CD4-positive, alpha-beta T cell treated with Interleukin-17A for 4 hours (primary cell): ENCODE results near the gene PRSS1.
A peak's percentile ranks its signal among the peaks of the same experiment; 100 is the strongest.
"Not testable (repeated sequence)": the region's sequence is repeated elsewhere in the genome, so short reads cannot be mapped to it uniquely, and the experiment has no call there.

ENCODE experiments used
- DNase-seq: peaks from one replicate; pipeline ENCODE4 v3.0.0-alpha.2; 2020; ENCODE audit warnings: mixed read lengths

PRSS1 gene

GRCh38 chr7:142773937-142774744 is 24.9 kb downstream of the PRSS1 start:
- no peak for DNase-seq

GRCh38 chr7:142774826-142775225 is 25.6 kb downstream of the PRSS1 start:
- no peak for DNase-seq

DNA sequence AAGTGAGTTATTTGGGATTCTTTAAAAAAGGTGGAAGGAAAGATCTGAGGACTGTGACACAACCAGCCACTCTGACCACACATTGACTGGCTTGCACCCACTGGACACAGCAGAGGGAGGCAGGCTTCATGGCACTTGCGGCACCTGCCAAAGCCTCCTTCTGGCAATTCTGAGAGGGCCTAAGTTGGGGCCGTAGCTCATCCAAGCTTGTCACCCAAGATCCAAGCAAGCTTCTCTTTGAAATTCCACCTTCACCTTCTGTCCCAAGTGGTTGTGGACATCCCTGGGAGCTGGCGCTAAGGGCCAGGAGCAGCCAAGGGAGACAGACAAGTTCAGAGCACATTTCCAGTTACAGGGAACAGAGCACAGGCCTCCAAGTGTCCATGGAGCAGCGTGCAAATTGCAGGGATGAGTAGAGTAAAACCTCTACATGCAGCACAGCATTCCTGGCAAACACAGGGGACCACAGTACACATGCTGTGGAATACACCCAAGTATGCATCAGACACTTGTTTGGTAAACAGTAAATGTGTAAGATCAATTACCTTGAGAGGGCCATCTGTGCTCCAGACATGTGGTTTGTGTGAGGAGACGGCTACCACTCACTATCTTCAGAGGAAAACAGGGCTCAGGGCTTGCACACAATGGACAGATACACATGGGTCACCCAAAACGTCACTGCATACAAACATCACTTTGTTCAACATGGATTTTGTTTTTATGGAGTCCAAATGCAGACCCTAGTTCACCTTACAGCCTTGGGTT is 26.3 kb downstream of the PRSS1 start:
- not testable (repeated sequence) for DNase-seq

- no peak for DNase-seq
Observed at GRCh38 chr7:142776206-142776844, 27.1 kb downstream of the PRSS1 start.

GRCh38 chr7:142776845-142777225 is 27.6 kb downstream of the PRSS1 start:
- not testable (repeated sequence) for DNase-seq

GRCh38 chr7:142777318-142777717 is 28.0 kb downstream of the PRSS1 start:
- DNase-seq = no peak

DNA sequence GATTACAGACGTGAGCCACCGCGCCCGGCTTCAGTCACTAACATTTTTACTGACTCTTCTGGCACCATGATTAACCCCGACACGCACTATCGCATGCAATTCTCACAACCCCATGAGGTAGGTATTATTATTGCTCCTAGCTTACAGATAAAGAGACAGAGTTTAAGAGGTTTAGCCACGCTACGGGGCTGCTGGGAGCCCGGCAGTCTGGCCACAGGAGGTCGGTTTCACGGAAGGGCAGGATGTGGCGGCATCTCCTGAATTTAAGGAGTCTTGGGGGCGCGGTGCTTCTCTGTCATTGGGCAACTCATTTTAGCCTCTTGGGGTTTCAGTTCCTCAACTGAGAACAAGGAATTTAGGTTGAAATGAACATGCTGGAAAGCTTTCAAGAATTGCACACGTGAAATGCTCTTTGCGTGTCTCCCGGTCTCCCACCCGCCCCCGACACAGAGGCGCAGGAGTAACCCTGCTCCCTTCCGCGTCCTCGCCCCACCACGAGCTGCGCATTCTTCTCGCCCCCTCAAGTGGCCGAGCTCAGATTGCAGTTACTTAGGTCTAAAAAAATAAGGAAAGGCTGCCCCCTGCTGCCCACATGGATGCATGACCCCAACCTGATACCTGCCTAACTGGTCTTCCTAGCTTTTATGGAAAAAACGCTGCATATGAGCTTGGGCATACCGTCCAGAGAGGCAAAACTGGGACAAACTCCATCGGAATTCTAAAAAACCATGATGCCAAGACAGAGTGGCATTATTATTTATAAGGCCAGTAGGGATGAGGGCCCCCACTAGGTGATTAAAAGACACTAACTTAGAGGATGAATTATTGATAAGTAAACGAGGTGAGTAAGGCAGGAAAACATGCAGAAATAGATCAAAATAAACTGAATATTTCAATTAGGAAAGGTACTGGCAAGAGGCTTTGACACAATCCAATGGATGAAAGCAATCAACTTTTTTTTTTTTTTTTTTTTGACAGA is 33.9 kb downstream of the PRSS1 start:
- DNase-seq = peak; percentile 86

GRCh38 chr7:142784096-142784495 is 34.8 kb downstream of the PRSS1 start:
- no peak for DNase-seq

DNA sequence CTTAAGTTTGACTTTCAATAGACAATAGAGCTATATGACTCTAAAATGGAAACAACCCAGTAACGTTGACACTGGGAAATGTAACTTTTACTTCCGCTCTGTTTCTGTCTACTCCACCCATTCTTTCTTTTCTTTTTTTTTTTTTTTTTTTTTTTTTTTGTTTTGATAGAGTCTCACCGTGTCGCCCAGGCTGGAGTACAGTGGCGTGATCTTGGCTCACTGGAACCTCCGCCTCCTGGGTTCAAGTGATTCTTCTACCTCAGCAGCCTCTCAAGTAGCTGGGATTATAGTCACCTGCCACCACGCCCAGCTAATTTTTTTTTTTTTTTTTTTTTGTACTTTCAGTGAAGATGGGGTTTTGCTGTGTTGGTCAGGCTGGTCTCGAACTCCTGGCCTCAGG is 35.4 kb downstream of the PRSS1 start:
- peak; percentile 51 for DNase-seq

GRCh38 chr7:142785841-142786250 is 36.6 kb downstream of the PRSS1 start:
- peak; percentile 83 for DNase-seq

DNA sequence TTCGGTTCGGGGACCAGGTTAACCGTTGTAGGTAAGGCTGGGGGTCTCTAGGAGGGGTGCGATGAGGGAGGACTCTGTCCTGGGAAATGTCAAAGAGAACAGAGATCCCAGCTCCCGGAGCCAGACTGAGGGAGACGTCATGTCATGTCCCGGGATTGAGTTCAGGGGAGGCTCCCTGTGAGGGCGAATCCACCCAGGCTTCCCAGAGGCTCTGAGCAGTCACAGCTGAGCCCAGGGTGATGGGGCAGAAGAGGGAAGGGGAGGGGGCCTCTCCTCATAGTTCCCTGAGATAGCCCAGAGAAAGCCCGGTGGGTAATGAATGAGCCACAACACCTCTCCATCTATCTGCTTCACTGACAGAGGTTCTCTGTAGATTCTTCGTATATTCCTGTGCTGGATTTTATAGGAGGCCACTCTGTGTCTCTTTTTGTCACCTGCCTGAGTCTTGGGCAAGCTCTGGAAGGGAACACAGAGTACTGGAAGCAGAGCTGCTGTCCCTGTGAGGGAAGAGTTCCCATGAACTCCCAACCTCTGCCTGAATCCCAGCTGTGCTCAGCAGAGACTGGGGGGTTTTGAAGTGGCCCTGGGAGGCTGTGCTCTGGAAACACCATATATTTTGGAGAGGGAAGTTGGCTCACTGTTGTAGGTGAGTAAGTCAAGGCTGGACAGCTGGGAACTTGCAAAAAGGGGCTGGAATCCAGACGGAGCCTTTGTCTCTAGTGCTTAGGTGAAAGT is 37.9 kb downstream of the PRSS1 start:
- DNase-seq = peak; percentile 33

- peak; percentile 22 for DNase-seq
Observed at GRCh38 chr7:142787783-142788182, 38.5 kb downstream of the PRSS1 start.

- DNase-seq = peak; percentile 46
Observed at GRCh38 chr7:142788303-142789289, 39.3 kb downstream of the PRSS1 start.

- peak; percentile 58 for DNase-seq
Observed at GRCh38 chr7:142789441-142789840, 40.2 kb downstream of the PRSS1 start.

DNA sequence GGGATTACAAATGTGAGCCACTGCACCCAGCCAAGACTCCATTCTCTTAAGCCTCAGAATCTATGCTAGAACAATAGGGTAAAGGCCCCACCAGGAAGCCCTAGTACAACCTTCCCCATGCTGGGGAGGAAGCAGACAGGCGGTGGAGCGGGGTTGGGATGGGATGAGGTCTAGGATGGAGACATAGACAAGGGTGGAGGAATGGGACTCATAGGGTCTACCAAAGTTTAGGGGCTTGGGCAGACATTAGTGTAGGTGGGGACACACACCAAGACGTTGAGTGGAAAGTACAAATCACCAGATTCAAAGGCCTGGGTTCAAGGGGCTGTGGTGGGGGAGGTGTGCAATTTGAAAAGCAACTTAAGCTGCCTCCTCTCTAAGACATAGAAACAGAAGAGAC is 40.8 kb downstream of the PRSS1 start:
- DNase-seq = peak; percentile 56

DNA sequence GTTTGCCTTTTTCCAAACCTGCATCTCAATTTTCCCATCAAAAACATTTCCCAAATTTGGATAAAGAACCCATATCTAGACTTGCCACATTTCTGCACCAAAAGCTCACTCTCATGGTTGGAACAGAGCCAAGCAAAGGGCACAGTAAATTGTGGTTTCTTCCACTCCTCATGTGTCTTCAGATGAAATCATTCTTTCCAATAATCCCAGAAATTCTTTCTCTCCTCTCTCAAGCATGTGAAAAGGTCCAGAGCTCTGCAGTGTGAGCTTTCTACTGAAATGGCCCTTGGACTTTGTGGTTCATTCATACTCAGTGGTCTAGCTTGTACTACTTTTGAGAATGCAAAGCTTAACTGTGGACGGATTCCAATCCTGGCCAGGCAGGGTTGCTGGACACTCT is 41.3 kb downstream of the PRSS1 start:
- peak; percentile 42 for DNase-seq

- peak; percentile 34 for DNase-seq
Observed at GRCh38 chr7:142791502-142791901, 42.2 kb downstream of the PRSS1 start.

DNA sequence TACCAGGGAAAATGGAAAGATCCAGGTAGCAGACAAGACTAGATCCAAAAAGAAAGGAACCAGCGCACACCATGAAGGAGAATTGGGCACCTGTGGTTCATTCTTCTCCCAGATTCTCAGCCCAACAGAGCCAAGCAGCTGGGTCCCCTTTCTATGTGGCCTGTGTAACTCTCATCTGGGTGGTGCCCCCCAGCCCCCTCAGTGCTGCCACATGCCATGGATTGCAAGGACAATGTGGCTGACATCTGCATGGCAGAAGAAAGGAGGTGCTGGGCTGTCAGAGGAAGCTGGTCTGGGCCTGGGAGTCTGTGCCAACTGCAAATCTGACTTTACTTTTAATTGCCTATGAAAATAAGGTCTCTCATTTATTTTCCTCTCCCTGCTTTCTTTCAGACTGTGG is 42.9 kb downstream of the PRSS1 start:
- DNase-seq = peak; percentile 35

- DNase-seq = peak; percentile 13
Observed at GRCh38 chr7:142792593-142792992, 43.3 kb downstream of the PRSS1 start.

DNA sequence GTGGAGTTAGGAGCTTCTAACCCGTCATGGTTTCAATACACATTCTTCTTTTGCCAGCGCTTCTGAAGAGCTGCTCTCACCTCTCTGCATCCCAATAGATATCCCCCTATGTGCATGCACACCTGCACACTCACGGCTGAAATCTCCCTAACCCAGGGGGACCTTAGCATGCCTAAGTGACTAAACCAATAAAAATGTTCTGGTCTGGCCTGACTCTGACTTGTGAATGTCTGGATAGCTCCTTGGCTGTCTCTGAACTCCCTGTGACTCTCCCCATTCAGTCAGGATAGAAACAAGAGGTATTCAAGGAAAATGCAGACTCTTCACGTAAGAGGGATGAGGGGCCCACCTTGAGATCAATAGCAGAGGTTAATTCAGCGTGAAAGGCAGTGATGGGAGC is 43.9 kb downstream of the PRSS1 start:
- peak; percentile 8 for DNase-seq
